Mesendoderm (in vitro differentiated cells): ENCODE results near the gene GLI2.

Experiments used
- DNase-seq: peaks from one replicate; pipeline ENCODE4 v3.0.0; 2013
- H2AK5ac ChIP-seq: 2 replicates; pipeline ENCODE4 v1.6.1; 2013; ENCODE audit warnings: low read length, inconsistent platforms
- H2BK120ac ChIP-seq: 2 replicates; pipeline ENCODE4 v1.6.1; 2013; ENCODE audit warnings: low read depth, mild to moderate bottlenecking, low read length, moderate library complexity, mixed read lengths
- H2BK15ac ChIP-seq: replicated peaks from 2 replicates; pipeline ENCODE4 v1.6.1; 2013; ENCODE audit warnings: low read depth, mild to moderate bottlenecking, moderate library complexity
- H2BK5ac ChIP-seq: 2 replicates; pipeline ENCODE4 v1.6.1; 2013; ENCODE audit warnings: low read length, inconsistent platforms
- H3K18ac ChIP-seq: 2 replicates; pipeline ENCODE4 v1.6.1; 2013; ENCODE audit warnings: mild to moderate bottlenecking, low read length, mixed read lengths
- H3K23ac ChIP-seq: one replicate; pipeline ENCODE4 v1.6.1; 2013; ENCODE audit warnings: low read length
- H3K27ac ChIP-seq: 2 replicates; pipeline ENCODE4 v1.5.1; 2013; ENCODE audit warnings: low read depth, mild to moderate bottlenecking, inconsistent platforms, low read length, moderate library complexity
- H3K27me3 ChIP-seq: 2 replicates; pipeline ENCODE4 v1.6.1; 2013; ENCODE audit warnings: low read length, control low read depth, mild to moderate bottlenecking, inconsistent platforms; ENCODE audit not compliant: insufficient read depth, poor library complexity
- H3K36me3 ChIP-seq: 2 replicates; pipeline ENCODE4 v1.6.1; 2013; ENCODE audit warnings: low read length, inconsistent platforms; ENCODE audit not compliant: control insufficient read depth, insufficient read depth
- H3K4ac ChIP-seq: one replicate; pipeline ENCODE4 v1.6.1; 2013; ENCODE audit warnings: low read depth, mild to moderate bottlenecking, low read length, moderate library complexity
- H3K4me1 ChIP-seq: 2 replicates; pipeline ENCODE4 v1.6.1; 2013; ENCODE audit warnings: low read depth, low read length, inconsistent platforms; ENCODE audit not compliant: control insufficient read depth
- H3K4me2 ChIP-seq: 2 replicates; pipeline ENCODE4 v1.6.1; 2013; ENCODE audit warnings: low read length
- H3K4me3 ChIP-seq: 2 replicates; pipeline ENCODE4 v1.5.1; 2013; ENCODE audit warnings: mild to moderate bottlenecking, low read length
- H3K56ac ChIP-seq: one replicate; pipeline ENCODE4 v1.6.1; 2013; ENCODE audit warnings: low read length
- H3K79me1 ChIP-seq: 2 replicates; pipeline ENCODE4 v1.6.1; 2013; ENCODE audit warnings: low read length, inconsistent platforms
- H3K79me2 ChIP-seq: 2 replicates; pipeline ENCODE4 v1.6.1; 2013; ENCODE audit warnings: mild to moderate bottlenecking, low read length; ENCODE audit not compliant: control insufficient read depth, insufficient read depth
- H3K9ac ChIP-seq: 2 replicates; pipeline ENCODE4 v1.6.1; 2013; ENCODE audit warnings: low read length, inconsistent platforms
- H4K5ac ChIP-seq: one replicate; pipeline ENCODE4 v1.6.1; 2013; ENCODE audit warnings: low read length
- H4K8ac ChIP-seq: one replicate; pipeline ENCODE4 v1.6.1; 2013; ENCODE audit warnings: low read depth, mild to moderate bottlenecking, control low read depth, low read length, moderate library complexity
- WGBS: extraction: QIAGEN DNeasy Blood & Tissue Kit; methylation state at CpG from one replicate; pipeline ENCODE4 v1.1.7; 2013; ENCODE audit warnings: low lambda C conversion rate, missing lambda C conversion rate; ENCODE audit not compliant: insufficient coverage; ENCODE audit errors: extremely low coverage; 5-methylcytosine and 5-hydroxymethylcytosine counted together

GLI2 gene

GRCh38 chr2:120720746-120721375 lies 14.8 kb upstream of the GLI2 start:
- no peak overlapping the region for H2AK5ac ChIP-seq
- H3K4ac ChIP-seq, result no peak overlapping the region
- no peak for DNase-seq
- no peak overlapping the region for H3K18ac ChIP-seq
- no peak overlapping the region for H3K9ac ChIP-seq
- H4K5ac ChIP-seq, result no peak overlapping the region
- H4K8ac ChIP-seq, result no peak overlapping the region
- H2BK5ac ChIP-seq, result no peak overlapping the region
- no peak overlapping the region for H3K4me3 ChIP-seq
- no peak overlapping the region for H3K56ac ChIP-seq
- H3K79me1 ChIP-seq, result no peaks in the 10 kb centered on the region
- H3K23ac ChIP-seq, result no peak overlapping the region
- no peaks in the 10 kb centered on the region for H3K36me3 ChIP-seq
- H3K4me2 ChIP-seq, result no peak overlapping the region
- no peak overlapping the region for H3K27ac ChIP-seq
- H2BK15ac ChIP-seq, result no peak overlapping the region
- H3K27me3 ChIP-seq, result no peaks in the 10 kb centered on the region
- no CpG with 5 or more reads among the region's 8 CpGs for WGBS
- H3K4me1 ChIP-seq, result peaks cover 9% of the 10 kb centered on the region
- H2BK120ac ChIP-seq, result no peak overlapping the region
- H3K79me2 ChIP-seq, result no peaks in the 10 kb centered on the region

GRCh38 chr2:120722246-120722567 lies 13.5 kb upstream of the GLI2 start:
- H3K9ac ChIP-seq, result no peak overlapping the region
- H3K79me2 ChIP-seq, result no peaks in the 10 kb centered on the region
- H2BK5ac ChIP-seq, result no peak overlapping the region
- no peak overlapping the region for H3K4me2 ChIP-seq
- no peaks in the 10 kb centered on the region for H3K27me3 ChIP-seq
- no peak overlapping the region for H3K4me3 ChIP-seq
- no peak overlapping the region for H3K4ac ChIP-seq
- H4K5ac ChIP-seq, result no peak overlapping the region
- peaks cover 9% of the 10 kb centered on the region for H3K4me1 ChIP-seq
- no peak overlapping the region for H3K23ac ChIP-seq
- no peak overlapping the region for H3K18ac ChIP-seq
- no peaks in the 10 kb centered on the region for H3K79me1 ChIP-seq
- no peak for DNase-seq
- H3K36me3 ChIP-seq, result no peaks in the 10 kb centered on the region
- no peak overlapping the region for H2AK5ac ChIP-seq
- WGBS, result no CpG with 5 or more reads among the region's 9 CpGs
- H2BK15ac ChIP-seq, result no peak overlapping the region
- H2BK120ac ChIP-seq, result no peak overlapping the region
- H3K27ac ChIP-seq, result no peak overlapping the region
- no peak overlapping the region for H3K56ac ChIP-seq
- H4K8ac ChIP-seq, result no peak overlapping the region

- Histone ChIP-seq H3K4me1 (peaks cover 9% of the 10 kb centered on the region), H3K9ac (peak overlapping the region; percentile 33), H3K4me3 (no peak overlapping the region), H3K18ac (peak overlapping the region; percentile 0), H3K27ac (peak overlapping the region; percentile 53), H2AK5ac (no peak overlapping the region), H3K4me2 (no peak overlapping the region), H3K79me2 (no peaks in the 10 kb centered on the region), H3K23ac (no peak overlapping the region), H3K79me1 (no peaks in the 10 kb centered on the region), H3K27me3 (no peaks in the 10 kb centered on the region), H2BK120ac (peak overlapping the region; percentile 8), H4K5ac (no peak overlapping the region), H4K8ac (no peak overlapping the region), H3K36me3 (no peaks in the 10 kb centered on the region), H3K56ac (peak overlapping the region; percentile 75), H2BK15ac (no peak overlapping the region), H2BK5ac (peak overlapping the region; percentile 45), H3K4ac (no peak overlapping the region)
- WGBS, result no CpG with 5 or more reads among the region's 11 CpGs
- DNase-seq, result peak; percentile 87
Measured at GRCh38 chr2:120722568-120723421, 12.9 kb upstream of the GLI2 start.

GRCh38 chr2:120726245-120726644 lies 9.4 kb upstream of the GLI2 start:
- no peak overlapping the region for H4K8ac ChIP-seq
- no peak overlapping the region for H3K27ac ChIP-seq
- H3K79me1 ChIP-seq, result no peaks in the 10 kb centered on the region
- no peak overlapping the region for H3K18ac ChIP-seq
- H3K79me2 ChIP-seq, result no peaks in the 10 kb centered on the region
- H2BK120ac ChIP-seq, result no peak overlapping the region
- H3K4me1 ChIP-seq, result peaks cover 11% of the 10 kb centered on the region
- H4K5ac ChIP-seq, result no peak overlapping the region
- no peak overlapping the region for H3K4me2 ChIP-seq
- no peak overlapping the region for H3K56ac ChIP-seq
- no peak overlapping the region for H3K23ac ChIP-seq
- H2BK15ac ChIP-seq, result no peak overlapping the region
- no peaks in the 10 kb centered on the region for H3K36me3 ChIP-seq
- no peak overlapping the region for H2AK5ac ChIP-seq
- no peak overlapping the region for H3K4me3 ChIP-seq
- H3K4ac ChIP-seq, result no peak overlapping the region
- no peaks in the 10 kb centered on the region for H3K27me3 ChIP-seq
- no peak overlapping the region for H3K9ac ChIP-seq
- DNase-seq, result no peak
- H2BK5ac ChIP-seq, result no peak overlapping the region

- no peaks in the 10 kb centered on the region for H3K79me2 ChIP-seq
- DNase-seq, result peak; percentile 53
- no peak overlapping the region for H4K8ac ChIP-seq
- H2BK120ac ChIP-seq, result no peak overlapping the region
- WGBS, result no CpG with 5 or more reads among the region's 8 CpGs
- no peak overlapping the region for H3K23ac ChIP-seq
- no peak overlapping the region for H3K4me2 ChIP-seq
- H3K27me3 ChIP-seq, result no peaks in the 10 kb centered on the region
- H4K5ac ChIP-seq, result no peak overlapping the region
- H2BK15ac ChIP-seq, result no peak overlapping the region
- no peak overlapping the region for H2AK5ac ChIP-seq
- no peak overlapping the region for H3K18ac ChIP-seq
- no peak overlapping the region for H3K4ac ChIP-seq
- no peak overlapping the region for H3K9ac ChIP-seq
- no peaks in the 10 kb centered on the region for H3K79me1 ChIP-seq
- H3K27ac ChIP-seq, result no peak overlapping the region
- H3K56ac ChIP-seq, result no peak overlapping the region
- H3K4me1 ChIP-seq, result peaks cover 2% of the 10 kb centered on the region
- H2BK5ac ChIP-seq, result no peak overlapping the region
- no peak overlapping the region for H3K4me3 ChIP-seq
- no peaks in the 10 kb centered on the region for H3K36me3 ChIP-seq
Measured at GRCh38 chr2:120729406-120730399, 6.0 kb upstream of the GLI2 start.
